Stimulated activated CD4-positive, alpha-beta T cell treated with anti-CD3 and anti-CD28 coated beads, Interleukin-2, amount 100 ng/mL, for 4 hours (primary cell): ENCODE data around the gene CNGA1.
"Not testable (repeated sequence)": the region's sequence is repeated elsewhere in the genome, so short reads cannot be mapped to it uniquely, and the experiment has no call there.

Experiments
- DNase-seq: peaks from one replicate; pipeline ENCODE4 v3.0.0-alpha.2; 2020; ENCODE audit warnings: low read depth

CNGA1 gene

GRCh38 chr4:48030470-48030869 lies 14.0 kb upstream of the CNGA1 start:
- no peak for DNase-seq

GRCh38 chr4:48028696-48029095 lies 12.2 kb upstream of the CNGA1 start:
- no peak for DNase-seq

- DNase-seq = no peak
These were observed 11.2 kb upstream of the CNGA1 start for GRCh38 chr4:48027653-48028052.

- no peak for DNase-seq
These were observed 8.5 kb upstream of the CNGA1 start for GRCh38 chr4:48025005-48025404.

- DNase-seq = no peak
These were observed 8.0 kb upstream of the CNGA1 start for GRCh38 chr4:48024522-48024921.

- DNase-seq = no peak
These were observed 5.8 kb upstream of the CNGA1 start for GRCh38 chr4:48022192-48022799.

- no peak for DNase-seq
These were observed 4.6 kb upstream of the CNGA1 start for GRCh38 chr4:48021100-48021499.

- no peak for DNase-seq
These were observed 1.6 kb upstream of the CNGA1 start for GRCh38 chr4:48018112-48018511.

GRCh38 chr4:48017108-48017571 lies 659 bp upstream of the CNGA1 start:
- peak; percentile 61 for DNase-seq

GRCh38 chr4:48015678-48016077 lies 803 bp downstream of the CNGA1 start:
- no peak for DNase-seq

- DNase-seq = no peak
These were observed 1.3 kb downstream of the CNGA1 start for GRCh38 chr4:48015216-48015615.

GRCh38 chr4:48012824-48013223 lies 3.7 kb downstream of the CNGA1 start:
- DNase-seq = no peak

GRCh38 chr4:48011722-48012121 lies 4.8 kb downstream of the CNGA1 start:
- DNase-seq = no peak

- DNase-seq = not testable (repeated sequence)
These were observed 5.6 kb downstream of the CNGA1 start for GRCh38 chr4:48010906-48011305.

GRCh38 chr4:48008021-48008596 lies 8.4 kb downstream of the CNGA1 start:
- DNase-seq = no peak

GRCh38 chr4:48005781-48006180 lies 10.7 kb downstream of the CNGA1 start:
- DNase-seq = no peak

GRCh38 chr4:48003568-48003967 lies 12.9 kb downstream of the CNGA1 start:
- peak; percentile 8 for DNase-seq

GRCh38 chr4:48002267-48002666 lies 14.2 kb downstream of the CNGA1 start:
- no peak for DNase-seq

GRCh38 chr4:47996021-47996420 lies 20.5 kb downstream of the CNGA1 start:
- no peak for DNase-seq

GRCh38 chr4:47992475-47992874 lies 24.0 kb downstream of the CNGA1 start:
- not testable (repeated sequence) for DNase-seq

- DNase-seq = no peak
These were observed 26.3 kb downstream of the CNGA1 start for GRCh38 chr4:47990145-47990544.

GRCh38 chr4:47974566-47974965 lies 41.9 kb downstream of the CNGA1 start:
- DNase-seq = no peak

- DNase-seq = no peak
These were observed 43.8 kb downstream of the CNGA1 start for GRCh38 chr4:47972721-47973120.

- no peak for DNase-seq
These were observed 44.3 kb downstream of the CNGA1 start for GRCh38 chr4:47972181-47972580.
